CD14-positive monocyte (primary cell): ENCODE data around the gene NPFFR1. TPM values are rescaled to one million over a fixed set of nuclear protein-coding genes. Genes with fewer than 3 reads are reported as not detected.

Source experiments
- DNase-seq, 3 donors: peaks; one replicate each; pipeline ENCODE4 v3.0.0-alpha.2; 2011 to 2022
- H2AFZ ChIP-seq: 2 replicates; pipeline ENCODE4 v1.6.0; 2012; ENCODE audit warnings: mild to moderate bottlenecking, low read depth, low read length, inconsistent platforms; ENCODE audit not compliant: insufficient read depth, poor library complexity, severe bottlenecking
- H3K27ac ChIP-seq, 2 donors: 1 replicate in 1 of 2; 2 replicates in 1 of 2; pipeline ENCODE4 v1.5.1; 2012 to 2013; ENCODE audit warnings: low read length in 2 of 2, control low read depth in 1 of 2, inconsistent platforms in 1 of 2, low read depth in 1 of 2, mild to moderate bottlenecking in 1 of 2
- H3K27me3 ChIP-seq, 2 donors: one replicate each; pipeline versions ENCODE4 v1.6.0 to v1.6.1; 2011 to 2013; ENCODE audit warnings: low read length in 2 of 2; ENCODE audit not compliant: control insufficient read depth in 2 of 2, insufficient read depth in 2 of 2
- H3K36me3 ChIP-seq, 2 donors: replicated peaks in 1 of 2; 1 replicate in 1 of 2; 2 replicates in 1 of 2; pipeline versions ENCODE4 v1.5.1 to v1.6.1; 2012 to 2013; ENCODE audit warnings: low read length in 2 of 2, control low read depth in 1 of 2, inconsistent platforms in 1 of 2, mild to moderate bottlenecking in 1 of 2; ENCODE audit not compliant: insufficient read depth in 2 of 2, control insufficient read depth in 1 of 2
- H3K4me1 ChIP-seq, 2 donors: 1 replicate in 1 of 2; 2 replicates in 1 of 2; pipeline versions ENCODE4 v1.5.1 to v1.6.1; 2012 to 2013; ENCODE audit warnings: low read length in 2 of 2, control low read depth in 1 of 2, inconsistent platforms in 1 of 2, mild to moderate bottlenecking in 1 of 2, moderate library complexity in 1 of 2; ENCODE audit not compliant: insufficient read depth in 2 of 2, control insufficient read depth in 1 of 2
- H3K4me2 ChIP-seq: replicated peaks from 2 replicates; pipeline ENCODE3; 2012; ENCODE audit warnings: low read length, moderate library complexity, mild to moderate bottlenecking; ENCODE audit not compliant: poor library complexity, severe bottlenecking; ENCODE audit errors: extremely low read depth
- H3K4me3 ChIP-seq, 3 experiments: fragments of 200-600 bp in 1 of 3; sonication (generic) in 1 of 3; replicated peaks in 1 of 3; 1 replicate in 2 of 3; 2 replicates in 1 of 3; pipeline ENCODE4 v1.5.1; 2011 to 2013; ENCODE audit warnings: low read length in 3 of 3, mild to moderate bottlenecking in 3 of 3, control low read depth in 2 of 3, low read depth in 2 of 3, inconsistent platforms in 1 of 3, moderate library complexity in 1 of 3
- H3K79me2 ChIP-seq: 2 replicates; pipeline ENCODE4 v1.6.0; 2012; ENCODE audit warnings: mild to moderate bottlenecking, control low read depth, inconsistent platforms, low read length, moderate library complexity; ENCODE audit not compliant: insufficient read depth
- H3K9ac ChIP-seq: 2 replicates; pipeline ENCODE4 v1.6.0; 2017; ENCODE audit warnings: low read length, mild to moderate bottlenecking; ENCODE audit not compliant: insufficient read depth, poor library complexity, severe bottlenecking
- H3K9me3 ChIP-seq, 2 donors: replicated peaks in 1 of 2; 1 replicate in 1 of 2; 2 replicates in 1 of 2; pipeline versions ENCODE4 v1.5.1 to v1.6.1; 2012 to 2013; ENCODE audit warnings: low read length in 2 of 2, control low read depth in 1 of 2; ENCODE audit not compliant: control insufficient read depth in 1 of 2, insufficient read depth in 1 of 2
- H4K20me1 ChIP-seq: 2 replicates; pipeline ENCODE4 v1.6.0; 2012; ENCODE audit warnings: mild to moderate bottlenecking, low read length, control low read depth, moderate library complexity; ENCODE audit not compliant: insufficient read depth
- H3K27ac Mint-ChIP-seq, 7 donors: one replicate each; pipeline ENCODE4 v1.8.0; 2020; ENCODE audit warnings: mild to moderate bottlenecking in 7 of 7, mixed read lengths in 7 of 7, moderate library complexity in 6 of 7, inconsistent platforms in 2 of 7
- H3K27me3 Mint-ChIP-seq, 3 donors: one replicate each; pipeline ENCODE4 v1.8.0; 2021 to 2022; ENCODE audit warnings: low read depth in 3 of 3, mild to moderate bottlenecking in 3 of 3, mixed read lengths in 3 of 3, moderate library complexity in 3 of 3, inconsistent platforms in 1 of 3
- H3K36me3 Mint-ChIP-seq, 2 donors: one replicate each; pipeline ENCODE4 v1.8.0; 2020; ENCODE audit warnings: mixed read lengths in 2 of 2, inconsistent platforms in 1 of 2, mild to moderate bottlenecking in 1 of 2
- H3K4me1 Mint-ChIP-seq: one replicate; pipeline ENCODE4 v1.8.0; 2020; ENCODE audit warnings: mild to moderate bottlenecking, mixed read lengths
- H3K4me3 Mint-ChIP-seq, 2 donors: one replicate each; pipeline ENCODE4 v1.8.0; 2020; ENCODE audit warnings: mild to moderate bottlenecking in 2 of 2, mixed read lengths in 2 of 2, moderate library complexity in 1 of 2
- H3K9me3 Mint-ChIP-seq, 7 donors: one replicate each; pipeline ENCODE4 v1.8.0; 2020 to 2022; ENCODE audit warnings: mixed read lengths in 7 of 7, mild to moderate bottlenecking in 6 of 7, moderate library complexity in 6 of 7, inconsistent platforms in 2 of 7
- WGBS: methylation state at CpG from one replicate; pipeline ENCODE4 v1.1.5; 2013; ENCODE audit warnings: missing lambda C conversion rate; ENCODE audit not compliant: insufficient coverage; 5-methylcytosine and 5-hydroxymethylcytosine counted together
- intact Hi-C, 2 donors: fragments of 100-400 bp; cut with micrococcal nuclease; formaldehyde crosslinking; loops; one replicate each; pipeline versions ENCODE4 v1.15.0 to v1.15.1; 2023
- polyA plus RNA-seq, 3 donors: library from polyadenylated mRNA; depleted of rRNA in 1 of 3; unstranded in 2 of 3; stranded (reverse) in 1 of 3; fragments of 300-500 nt in 2 of 3; fragments of >200 nt in 1 of 3; fragmentation: Illumina TruSeq in 2 of 3; gene quantifications; 1 replicate in 2 of 3; 2 replicates in 1 of 3; pipeline ENCODE4 v1.2.3, GENCODE V29; 2012 to 2021
- TF ChIP-seq, protein P1 (sequence below): fragments of 200-600 bp; IDR thresholded peaks from one replicate; pipeline ENCODE4 v1.8.0; 2022; ENCODE audit warnings: antibody characterized with exemption, mild to moderate bottlenecking

The NPFFR1 gene
- polyA plus RNA-seq, 3 donors, result 0.03 TPM; not detected in 2

DNA sequence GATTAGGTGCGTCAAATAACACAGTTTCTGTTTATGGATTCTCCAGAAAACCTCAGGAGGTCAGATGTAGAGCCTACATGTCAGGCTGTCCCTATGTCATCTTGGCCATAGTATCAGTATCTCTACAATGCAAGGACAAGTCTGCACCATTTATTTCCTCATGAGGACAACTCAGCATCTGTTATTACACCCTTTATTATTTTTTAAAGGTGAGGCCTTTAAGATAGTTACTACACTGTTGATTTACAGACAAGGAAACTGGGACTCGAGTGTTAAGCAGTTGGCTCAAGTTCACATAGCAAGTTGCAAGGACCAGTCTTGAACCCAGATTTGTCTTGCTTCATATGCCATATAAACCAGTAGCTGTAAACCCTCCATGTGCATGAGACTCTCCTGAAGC, 27.3 kb downstream of the NPFFR1 start:
- WGBS, result 46% methylated on average over 2 of the region's 2 CpGs
- peak overlapping the region in 1 of 2 donors; percentile 93 for H3K4me3 Mint-ChIP-seq
- Histone ChIP-seq H2AFZ (no peak overlapping the region), H4K20me1 (no peaks in the 10 kb centered on the region), H3K9me3 (peaks cover 11% of the 10 kb centered on the region in 2 donors), H3K27ac (no peak overlapping the region), H3K36me3 (no peaks in the 10 kb centered on the region), H3K4me2 (no peak overlapping the region), H3K27me3 (peaks cover 34 to 45% of the 10 kb centered on the region in 2 donors), H3K4me1 (peaks cover 13 to 15% of the 10 kb centered on the region in 2 donors), H3K79me2 (no peaks in the 10 kb centered on the region), H3K9ac (no peak overlapping the region), H3K4me3 (no peak overlapping the region)
- DNase-seq, result no peak
- peaks cover 6 to 12% of the 10 kb centered on the region in 2 donors for H3K36me3 Mint-ChIP-seq
- peaks cover 14% of the 10 kb centered on the region for H3K4me1 Mint-ChIP-seq
- H3K9me3 Mint-ChIP-seq, result peaks cover 9 to 21% (median 16%) of the 10 kb centered on the region in 7 donors
- TF ChIP-seq, protein P1, sequence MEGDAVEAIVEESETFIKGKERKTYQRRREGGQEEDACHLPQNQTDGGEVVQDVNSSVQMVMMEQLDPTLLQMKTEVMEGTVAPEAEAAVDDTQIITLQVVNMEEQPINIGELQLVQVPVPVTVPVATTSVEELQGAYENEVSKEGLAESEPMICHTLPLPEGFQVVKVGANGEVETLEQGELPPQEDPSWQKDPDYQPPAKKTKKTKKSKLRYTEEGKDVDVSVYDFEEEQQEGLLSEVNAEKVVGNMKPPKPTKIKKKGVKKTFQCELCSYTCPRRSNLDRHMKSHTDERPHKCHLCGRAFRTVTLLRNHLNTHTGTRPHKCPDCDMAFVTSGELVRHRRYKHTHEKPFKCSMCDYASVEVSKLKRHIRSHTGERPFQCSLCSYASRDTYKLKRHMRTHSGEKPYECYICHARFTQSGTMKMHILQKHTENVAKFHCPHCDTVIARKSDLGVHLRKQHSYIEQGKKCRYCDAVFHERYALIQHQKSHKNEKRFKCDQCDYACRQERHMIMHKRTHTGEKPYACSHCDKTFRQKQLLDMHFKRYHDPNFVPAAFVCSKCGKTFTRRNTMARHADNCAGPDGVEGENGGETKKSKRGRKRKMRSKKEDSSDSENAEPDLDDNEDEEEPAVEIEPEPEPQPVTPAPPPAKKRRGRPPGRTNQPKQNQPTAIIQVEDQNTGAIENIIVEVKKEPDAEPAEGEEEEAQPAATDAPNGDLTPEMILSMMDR, result no peak
- intact Hi-C loops, result no loop called here
- H3K27ac Mint-ChIP-seq, result peak overlapping the region in 4 of 7 donors; percentile 2 to 83 (median 45)
- peaks cover 46 to 66% (median 56%) of the 10 kb centered on the region in 3 donors for H3K27me3 Mint-ChIP-seq

DNA sequence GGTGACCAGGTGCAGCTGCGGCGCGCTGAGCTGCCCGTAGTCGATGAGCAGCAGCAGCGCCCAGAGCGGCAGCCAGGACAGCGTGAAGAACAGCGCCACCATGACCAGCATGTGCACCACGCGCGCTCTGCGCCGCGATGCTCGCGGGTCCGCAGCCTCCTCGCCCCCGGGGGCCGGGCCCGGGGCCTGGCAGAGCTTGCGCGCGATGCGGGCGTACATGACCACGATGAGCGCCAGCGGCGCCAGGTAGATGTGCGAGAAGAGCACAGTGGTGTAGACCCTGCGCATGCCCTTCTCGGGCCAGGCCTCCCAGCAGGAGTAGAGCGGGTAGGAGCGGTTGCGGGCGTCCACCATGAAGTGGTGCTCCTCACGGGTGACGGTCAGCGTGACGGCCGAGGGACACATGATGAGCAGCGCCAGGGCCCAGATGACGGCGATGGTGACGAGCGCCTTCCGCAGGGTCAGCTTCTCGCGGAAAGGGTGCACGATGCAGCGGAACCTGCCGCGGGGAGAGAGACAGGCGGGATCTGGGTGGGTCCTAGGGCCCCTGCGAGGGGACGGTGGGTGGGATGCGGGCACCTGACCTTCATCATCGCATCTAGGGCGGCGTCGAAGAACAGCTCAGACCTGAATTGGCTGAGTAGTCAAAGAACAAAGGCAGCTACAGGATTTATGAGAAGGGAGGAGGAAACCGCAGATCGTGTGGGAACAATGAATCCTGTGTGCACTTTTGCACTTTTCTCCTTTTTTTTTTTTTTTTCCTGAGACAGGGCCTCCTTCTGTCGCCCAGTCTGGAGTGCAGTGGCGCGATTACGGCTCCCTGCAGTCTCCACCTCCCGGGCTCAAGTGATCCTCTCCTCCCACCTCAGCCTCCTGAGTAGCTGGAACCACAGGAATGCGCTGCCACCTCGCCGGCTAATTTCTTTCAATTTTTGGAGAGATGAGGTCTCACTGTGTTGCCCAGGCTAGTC, 28.2 kb downstream of the NPFFR1 start:
- Mint-ChIP-seq H3K36me3 (peaks cover 0 to 12% of the 10 kb centered on the region in 2 donors), H3K4me1 (peaks cover 14% of the 10 kb centered on the region), H3K9me3 (peaks cover under 1 to 12% (median 8%) of the 10 kb centered on the region in 7 donors), H3K4me3 (peak overlapping the region; percentile 73 to 93), H3K27ac (peak overlapping the region in 6 of 7 donors; percentile 2 to 83 (median 52)), H3K27me3 (peaks cover 48 to 66% (median 54%) of the 10 kb centered on the region in 3 donors)
- no peaks in the 10 kb centered on the region for H3K79me2 ChIP-seq
- H3K9ac ChIP-seq, result peak overlapping the region; percentile 42
- H3K4me2 ChIP-seq, result peak overlapping the region; percentile 72
- TF ChIP-seq, protein P1, result no peak
- H3K9me3 ChIP-seq, result peaks cover 3 to 4% of the 10 kb centered on the region in 2 donors
- H3K4me1 ChIP-seq, result peaks cover 13 to 15% of the 10 kb centered on the region in 2 donors
- intact Hi-C loops, result no loop called here
- H2AFZ ChIP-seq, result peak overlapping the region; percentile 66
- DNase-seq, result peak; percentile 50 to 72 (median 70)
- peak overlapping the region in 1 of 3 experiments; percentile 55 for H3K4me3 ChIP-seq
- H3K36me3 ChIP-seq, result no peaks in the 10 kb centered on the region
- no peaks in the 10 kb centered on the region for H4K20me1 ChIP-seq
- H3K27ac ChIP-seq, result no peak overlapping the region
- WGBS, result 5% methylated on average over 68 of the region's 73 CpGs
- H3K27me3 ChIP-seq, result peaks cover 34 to 48% of the 10 kb centered on the region in 2 donors
